Liver (tissue), 9 donors: Measurements from ENCODE around the gene HNRNPUL2. TPM values are rescaled to one million over a fixed set of nuclear protein-coding genes. Genes with fewer than 3 reads are reported as not detected.

Experiments used
- DNase-seq: peaks from one replicate; pipeline ENCODE4 v3.0.0-alpha.2; 2017; ENCODE audit warnings: low spot score
- H3K27ac ChIP-seq, 2 donors: one replicate each; pipeline ENCODE4 v1.7.0; 2013; ENCODE audit warnings: inconsistent platforms in 2 of 2, low read length in 2 of 2, control low read depth in 1 of 2, low read depth in 1 of 2, mild to moderate bottlenecking in 1 of 2
- H3K27me3 ChIP-seq, 4 donors: one replicate each; pipeline versions ENCODE4 v1.6.1 to v1.7.0; 2013; ENCODE audit warnings: low read length in 3 of 4, inconsistent platforms in 1 of 4, mild to moderate bottlenecking in 1 of 4, moderate library complexity in 1 of 4; ENCODE audit not compliant: control insufficient read depth in 4 of 4, insufficient read depth in 4 of 4
- H3K36me3 ChIP-seq, 4 donors: one replicate each; pipeline versions ENCODE4 v1.6.1 to v1.7.0; 2013; ENCODE audit warnings: low read length in 3 of 4, mild to moderate bottlenecking in 3 of 4, low read depth in 1 of 4, moderate library complexity in 1 of 4; ENCODE audit not compliant: control insufficient read depth in 4 of 4, insufficient read depth in 3 of 4
- H3K4me1 ChIP-seq, 4 donors: one replicate each; pipeline versions ENCODE4 v1.6.1 to v1.7.0; 2013; ENCODE audit warnings: low read length in 3 of 4, mild to moderate bottlenecking in 3 of 4, moderate library complexity in 1 of 4; ENCODE audit not compliant: control insufficient read depth in 4 of 4, insufficient read depth in 4 of 4
- H3K4me3 ChIP-seq, 3 donors: one replicate each; pipeline versions ENCODE4 v1.6.1 to v1.7.0; 2013; ENCODE audit warnings: low read length in 3 of 3, control low read depth in 1 of 3, low read depth in 1 of 3, mild to moderate bottlenecking in 1 of 3
- H3K9ac ChIP-seq, 2 donors: one replicate each; pipeline ENCODE4 v1.7.0; 2013; ENCODE audit warnings: low read length in 2 of 2, mild to moderate bottlenecking in 2 of 2, moderate library complexity in 2 of 2, control low read depth in 1 of 2, low read depth in 1 of 2
- H3K9me3 ChIP-seq, 4 donors: one replicate each; pipeline versions ENCODE4 v1.6.1 to v1.7.0; 2013; ENCODE audit warnings: low read length in 3 of 4; ENCODE audit not compliant: control insufficient read depth in 4 of 4
- EGR1 ChIP-seq, 2 donors: IDR thresholded peaks; 2 replicates each; pipeline ENCODE4 v1.6.1; 2016 to 2018; ENCODE audit warnings: antibody characterized with exemption in 2 of 2, low read depth in 2 of 2
- FOXA1 ChIP-seq: IDR thresholded peaks from 2 replicates; pipeline ENCODE4 v1.6.1; 2016; ENCODE audit warnings: antibody characterized with exemption
- FOXA2 ChIP-seq: IDR thresholded peaks from 2 replicates; pipeline ENCODE4 v1.6.1; 2016; ENCODE audit warnings: antibody characterized with exemption
- GABPA ChIP-seq, 2 donors: IDR thresholded peaks in 1 of 2; conservative IDR thresholded peaks in 1 of 2; 2 replicates each; pipeline ENCODE4 v1.6.1; 2016; ENCODE audit warnings: antibody characterized with exemption in 2 of 2, mild to moderate bottlenecking in 1 of 2, moderate library complexity in 1 of 2
- HNF4A ChIP-seq, 2 donors: conservative IDR thresholded peaks; 2 replicates each; pipeline ENCODE4 v1.6.1; 2016; ENCODE audit warnings: antibody characterized with exemption in 2 of 2, mild to moderate bottlenecking in 2 of 2
- HNF4G ChIP-seq: IDR thresholded peaks from 2 replicates; pipeline ENCODE4 v1.6.1; 2016; ENCODE audit warnings: antibody characterized with exemption
- JUND ChIP-seq, 2 donors: IDR thresholded peaks; 2 replicates each; pipeline ENCODE4 v1.6.1; 2016; ENCODE audit warnings: antibody characterized with exemption in 2 of 2
- MAX ChIP-seq: IDR thresholded peaks from 2 replicates; pipeline ENCODE4 v1.6.1; 2016; ENCODE audit warnings: antibody characterized with exemption
- NR2F2 ChIP-seq: IDR thresholded peaks from 2 replicates; pipeline ENCODE4 v1.6.1; 2016; ENCODE audit warnings: antibody characterized with exemption
- RAD21 ChIP-seq, 2 donors: IDR thresholded peaks; 2 replicates each; pipeline ENCODE4 v1.6.1; 2016; ENCODE audit warnings: antibody characterized with exemption in 2 of 2, mild to moderate bottlenecking in 2 of 2
- REST ChIP-seq: IDR thresholded peaks from 2 replicates; pipeline ENCODE4 v1.6.1; 2016; ENCODE audit warnings: antibody characterized with exemption, mild to moderate bottlenecking
- RXRA ChIP-seq, 2 donors: IDR thresholded peaks; 2 replicates each; pipeline ENCODE4 v1.6.1; 2017 to 2018; ENCODE audit warnings: antibody characterized with exemption in 2 of 2, mild to moderate bottlenecking in 1 of 2
- SP1 ChIP-seq: IDR thresholded peaks from 2 replicates; pipeline ENCODE4 v1.6.1; 2018; ENCODE audit warnings: antibody characterized with exemption, mild to moderate bottlenecking
- TAF1 ChIP-seq: conservative IDR thresholded peaks from 2 replicates; pipeline ENCODE4 v1.6.1; 2016; ENCODE audit warnings: antibody characterized with exemption, mild to moderate bottlenecking
- YY1 ChIP-seq: IDR thresholded peaks from 2 replicates; pipeline ENCODE4 v1.6.1; 2016; ENCODE audit warnings: antibody characterized with exemption, mild to moderate bottlenecking
- ZBTB33 ChIP-seq: IDR thresholded peaks from 2 replicates; pipeline ENCODE4 v1.6.1; 2016; ENCODE audit warnings: antibody characterized with exemption
- WGBS: extraction: QIAGEN DNeasy Blood & Tissue Kit; methylation state at CpG from one replicate; pipeline ENCODE4 v1.1.7; 2013; 5-methylcytosine and 5-hydroxymethylcytosine counted together
- polyA plus RNA-seq, 2 donors: library from polyadenylated mRNA; stranded (reverse) in 1 of 2; unstranded in 1 of 2; fragments of 200-250 nt in 1 of 2; fragments of >200 nt in 1 of 2; fragmentation: Nextera tagmentation in 1 of 2; extraction: Ambion mirVana in 1 of 2; gene quantifications; one replicate each; pipeline versions ENCODE4 v1.2.1 to v1.2.3, GENCODE V29; 2013 to 2015
- total RNA-seq, 2 donors: library from RNA; depleted of rRNA; stranded (reverse); fragments of >200 nt; gene quantifications; one replicate each; pipeline ENCODE4 v1.2.3, GENCODE V29; 2014
- TF ChIP-seq, protein P1 (sequence below): IDR thresholded peaks from 2 replicates; pipeline ENCODE4 v1.6.1; 2016; ENCODE audit warnings: antibody characterized with exemption
- TF ChIP-seq, protein P2 (sequence below): fragments of 150-350 bp; IDR thresholded peaks from 2 replicates; pipeline ENCODE4 v1.5.1; 2017; ENCODE audit warnings: improper control_type of control experiment, low read depth, low read length; ENCODE audit not compliant: missing input control
- donor health status: healthy.
- donor health status: healthy.
- donor health status: healthy.
- donor health status: healthy.
- donor health status: healthy.

Gene HNRNPUL2
- total and polyA plus RNA-seq, 4 donors: 1.3 to 17.0 (median 13.0) TPM

DNA sequence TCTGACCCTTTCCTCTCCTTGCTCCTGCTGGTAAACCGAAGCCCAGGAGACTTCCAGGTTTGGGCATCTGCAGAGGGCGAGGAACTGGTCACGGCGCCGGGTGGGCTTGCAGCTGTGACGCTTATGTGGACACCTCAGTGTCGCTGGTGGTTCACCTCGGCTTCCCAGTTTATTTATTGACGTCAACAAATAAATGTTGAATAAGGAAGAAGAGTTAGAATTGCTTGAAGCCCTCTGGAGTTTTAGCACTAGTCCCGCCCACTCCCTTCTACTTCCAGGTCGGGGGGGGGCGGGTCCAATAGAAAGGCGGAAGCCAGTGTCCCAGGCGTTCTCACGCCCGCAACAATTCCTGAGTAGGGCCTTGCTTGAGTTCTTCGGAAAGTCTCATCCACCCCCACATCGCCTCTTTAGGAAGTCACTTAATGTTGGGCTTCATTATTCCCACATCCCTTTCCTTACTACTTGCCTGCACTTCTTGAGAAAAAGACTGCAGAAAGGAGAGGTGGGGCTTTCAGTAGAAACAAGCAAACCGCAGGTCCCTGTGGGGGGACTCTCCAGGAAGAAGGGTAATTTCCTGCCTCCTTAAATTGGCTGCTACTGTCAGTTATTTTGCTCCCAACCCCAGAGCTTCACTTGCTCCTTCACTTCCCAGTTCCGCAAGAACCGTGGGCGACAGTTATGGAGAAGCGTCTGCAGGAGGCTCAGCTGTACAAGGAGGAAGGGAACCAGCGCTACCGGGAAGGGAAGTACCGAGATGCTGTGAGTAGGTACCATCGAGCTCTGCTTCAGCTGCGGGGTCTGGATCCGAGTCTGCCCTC, 1.1 kb upstream of the HNRNPUL2 start, which contains the start of gene TTC9C:
TTC9C (plus strand) TSS at position 316 of the 818 bp plus-strand sequence; CDS start at position 679, 363 bp downstream.
- TF ChIP-seq, protein P1, sequence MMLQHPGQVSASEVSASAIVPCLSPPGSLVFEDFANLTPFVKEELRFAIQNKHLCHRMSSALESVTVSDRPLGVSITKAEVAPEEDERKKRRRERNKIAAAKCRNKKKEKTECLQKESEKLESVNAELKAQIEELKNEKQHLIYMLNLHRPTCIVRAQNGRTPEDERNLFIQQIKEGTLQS: no peak
- TF ChIP-seq FOXA1 (no peak), JUND (IDR thresholded peaks at IDR 0.05) (no peak), SP1 (no peak), YY1 (no peak), REST (no peak), RAD21 (IDR thresholded peaks at IDR 0.05) (peak in 1 of 2 donors; percentile 23), FOXA2 (no peak), ZBTB33 (no peak), MAX (no peak), NR2F2 (no peak), GABPA (IDR thresholded peaks at IDR 0.05 in 1 of 2, conservative IDR thresholded peaks at IDR 0.05 in 1 of 2) (peak; percentile 81 to 91), RXRA (IDR thresholded peaks at IDR 0.05) (no peak), HNF4G (no peak), EGR1 (IDR thresholded peaks at IDR 0.05; ENCODE audit: low read depth in 2 of 2) (peak in 1 of 2 donors; percentile 10), TAF1 (peak; percentile 36), HNF4A (conservative IDR thresholded peaks at IDR 0.05) (no peak)
- TF ChIP-seq, protein P2, sequence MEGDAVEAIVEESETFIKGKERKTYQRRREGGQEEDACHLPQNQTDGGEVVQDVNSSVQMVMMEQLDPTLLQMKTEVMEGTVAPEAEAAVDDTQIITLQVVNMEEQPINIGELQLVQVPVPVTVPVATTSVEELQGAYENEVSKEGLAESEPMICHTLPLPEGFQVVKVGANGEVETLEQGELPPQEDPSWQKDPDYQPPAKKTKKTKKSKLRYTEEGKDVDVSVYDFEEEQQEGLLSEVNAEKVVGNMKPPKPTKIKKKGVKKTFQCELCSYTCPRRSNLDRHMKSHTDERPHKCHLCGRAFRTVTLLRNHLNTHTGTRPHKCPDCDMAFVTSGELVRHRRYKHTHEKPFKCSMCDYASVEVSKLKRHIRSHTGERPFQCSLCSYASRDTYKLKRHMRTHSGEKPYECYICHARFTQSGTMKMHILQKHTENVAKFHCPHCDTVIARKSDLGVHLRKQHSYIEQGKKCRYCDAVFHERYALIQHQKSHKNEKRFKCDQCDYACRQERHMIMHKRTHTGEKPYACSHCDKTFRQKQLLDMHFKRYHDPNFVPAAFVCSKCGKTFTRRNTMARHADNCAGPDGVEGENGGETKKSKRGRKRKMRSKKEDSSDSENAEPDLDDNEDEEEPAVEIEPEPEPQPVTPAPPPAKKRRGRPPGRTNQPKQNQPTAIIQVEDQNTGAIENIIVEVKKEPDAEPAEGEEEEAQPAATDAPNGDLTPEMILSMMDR: no peak
- Histone ChIP-seq H3K27me3 (no peaks in the 10 kb centered on the region), H3K36me3 (peaks cover 7 to 11% (median 7%) of the 10 kb centered on the region in 4 donors), H3K9ac (peak within 1 kb of the TSS; percentile 87 to 94), H3K4me3 (peak within 1 kb of the TSS; percentile 87 to 100 (median 96)), H3K27ac (peak within 1 kb of the TSS; percentile 97), H3K4me1 (peaks cover 2 to 40% (median 25%) of the 10 kb centered on the region in 4 donors), H3K9me3 (no peaks in the 10 kb centered on the region)
- peak; percentile 84 for DNase-seq
- under 1% methylated on average over 29 of the region's 29 CpGs for WGBS
